ENCODE measurements around the gene TERT. TPM values are rescaled to one million over a fixed set of nuclear protein-coding genes. Genes with fewer than 3 reads are reported as not detected.
A peak's percentile ranks its signal among the peaks of the same experiment; 100 is the strongest.
"Not testable (repeated sequence)": the region's sequence is repeated elsewhere in the genome, so short reads cannot be mapped to it uniquely, and the experiment has no call there.

Gene TERT
- total RNA-seq, 1 donor from 2014 or later, result not detected

DNA sequence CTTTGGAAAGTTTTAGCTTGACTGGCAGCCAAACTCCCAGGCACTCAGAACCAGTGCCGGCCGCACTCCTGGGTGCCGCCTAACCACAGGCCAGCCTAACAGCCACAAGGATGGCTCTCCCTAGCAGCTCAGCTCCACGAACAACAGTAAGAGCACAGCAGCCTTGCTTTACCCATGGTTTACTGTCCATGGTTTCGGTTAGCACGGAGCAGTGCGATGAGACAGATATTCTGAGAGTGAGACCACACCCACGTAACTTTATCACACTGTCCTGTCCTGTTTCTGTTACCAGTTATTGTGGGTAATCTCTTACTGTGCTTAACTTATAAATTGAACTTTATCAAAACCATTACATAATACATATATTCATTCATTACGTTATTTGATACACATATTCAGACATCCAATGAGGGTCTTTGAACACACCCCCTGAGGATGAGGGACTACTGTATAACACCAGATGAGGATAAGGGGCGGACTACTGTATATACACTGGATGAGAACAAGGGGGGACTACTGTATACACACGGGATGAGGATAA lies 37.7 kb upstream of the TERT start:
- no peak overlapping the region for H3K27ac Mint-ChIP-seq (ENCODE audit: unreplicated experiment)
- H3K9me3 Mint-ChIP-seq (ENCODE audit: low read depth), result peaks cover 8% of the 10 kb centered on the region
- H3K4me3 Mint-ChIP-seq (ENCODE audit: unreplicated experiment), result no peak overlapping the region
- H3K36me3 Mint-ChIP-seq (ENCODE audit: low read depth), result peaks cover 34% of the 10 kb centered on the region
- no peaks in the 10 kb centered on the region for H3K27me3 Mint-ChIP-seq (ENCODE audit: low read depth)
- TF ChIP-seq, protein P1, sequence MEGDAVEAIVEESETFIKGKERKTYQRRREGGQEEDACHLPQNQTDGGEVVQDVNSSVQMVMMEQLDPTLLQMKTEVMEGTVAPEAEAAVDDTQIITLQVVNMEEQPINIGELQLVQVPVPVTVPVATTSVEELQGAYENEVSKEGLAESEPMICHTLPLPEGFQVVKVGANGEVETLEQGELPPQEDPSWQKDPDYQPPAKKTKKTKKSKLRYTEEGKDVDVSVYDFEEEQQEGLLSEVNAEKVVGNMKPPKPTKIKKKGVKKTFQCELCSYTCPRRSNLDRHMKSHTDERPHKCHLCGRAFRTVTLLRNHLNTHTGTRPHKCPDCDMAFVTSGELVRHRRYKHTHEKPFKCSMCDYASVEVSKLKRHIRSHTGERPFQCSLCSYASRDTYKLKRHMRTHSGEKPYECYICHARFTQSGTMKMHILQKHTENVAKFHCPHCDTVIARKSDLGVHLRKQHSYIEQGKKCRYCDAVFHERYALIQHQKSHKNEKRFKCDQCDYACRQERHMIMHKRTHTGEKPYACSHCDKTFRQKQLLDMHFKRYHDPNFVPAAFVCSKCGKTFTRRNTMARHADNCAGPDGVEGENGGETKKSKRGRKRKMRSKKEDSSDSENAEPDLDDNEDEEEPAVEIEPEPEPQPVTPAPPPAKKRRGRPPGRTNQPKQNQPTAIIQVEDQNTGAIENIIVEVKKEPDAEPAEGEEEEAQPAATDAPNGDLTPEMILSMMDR (IDR thresholded peaks at IDR 0.05), result no peak
- peaks cover 11% of the 10 kb centered on the region for H3K4me1 Mint-ChIP-seq (ENCODE audit: low read depth)
- DNase-seq (ENCODE audit: low spot score), result peak; percentile 30

DNA sequence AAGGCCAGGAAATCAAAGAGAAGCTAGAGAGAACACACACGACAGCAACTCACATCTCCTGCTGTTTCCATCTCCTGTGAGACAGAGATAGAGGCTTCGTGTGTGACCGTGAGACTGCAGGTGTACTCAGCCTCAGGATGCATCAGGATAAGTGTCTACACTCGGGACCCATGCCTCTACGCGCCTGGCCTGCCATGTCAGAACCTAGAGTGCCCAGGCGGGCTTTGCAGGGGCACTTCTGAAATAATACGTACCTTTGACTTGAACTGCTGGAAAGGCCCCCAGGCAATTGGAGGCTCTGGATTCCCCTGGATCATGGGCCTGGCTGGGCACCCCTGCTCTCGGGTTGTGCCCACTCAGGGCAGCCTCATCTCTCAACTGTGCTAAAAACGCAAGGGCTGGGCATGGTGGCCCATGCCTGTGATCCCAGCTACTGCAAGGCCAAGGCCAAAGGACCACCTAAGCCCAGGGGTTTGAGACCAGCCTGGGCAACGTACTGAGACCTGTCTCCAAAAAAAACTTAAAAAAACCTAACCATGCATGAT lies 37.1 kb upstream of the TERT start:
- no peaks in the 10 kb centered on the region for H3K27me3 Mint-ChIP-seq (ENCODE audit: low read depth)
- H3K36me3 Mint-ChIP-seq (ENCODE audit: low read depth), result peaks cover 39% of the 10 kb centered on the region
- peaks cover 14% of the 10 kb centered on the region for H3K9me3 Mint-ChIP-seq (ENCODE audit: low read depth)
- peaks cover 17% of the 10 kb centered on the region for H3K4me1 Mint-ChIP-seq (ENCODE audit: low read depth)
- peak; percentile 68 for DNase-seq (ENCODE audit: low spot score)
- no peak overlapping the region for H3K27ac Mint-ChIP-seq (ENCODE audit: unreplicated experiment)
- TF ChIP-seq, protein P1 (IDR thresholded peaks at IDR 0.05), result no peak
- H3K4me3 Mint-ChIP-seq (ENCODE audit: unreplicated experiment), result no peak overlapping the region

- Mint-ChIP-seq H3K4me3 (ENCODE audit: unreplicated experiment) (no peak overlapping the region), H3K27me3 (ENCODE audit: low read depth) (no peaks in the 10 kb centered on the region), H3K9me3 (ENCODE audit: low read depth) (peaks cover 22% of the 10 kb centered on the region), H3K27ac (ENCODE audit: unreplicated experiment) (no peak overlapping the region), H3K36me3 (ENCODE audit: low read depth) (peaks cover 44% of the 10 kb centered on the region), H3K4me1 (ENCODE audit: low read depth) (peaks cover 25% of the 10 kb centered on the region)
- TF ChIP-seq, protein P1 (IDR thresholded peaks at IDR 0.05), result no peak
- DNase-seq (ENCODE audit: low spot score), result peak; percentile 84
Measured at GRCh38 chr5:1330847-1331831, 36.3 kb upstream of the TERT start.

DNA sequence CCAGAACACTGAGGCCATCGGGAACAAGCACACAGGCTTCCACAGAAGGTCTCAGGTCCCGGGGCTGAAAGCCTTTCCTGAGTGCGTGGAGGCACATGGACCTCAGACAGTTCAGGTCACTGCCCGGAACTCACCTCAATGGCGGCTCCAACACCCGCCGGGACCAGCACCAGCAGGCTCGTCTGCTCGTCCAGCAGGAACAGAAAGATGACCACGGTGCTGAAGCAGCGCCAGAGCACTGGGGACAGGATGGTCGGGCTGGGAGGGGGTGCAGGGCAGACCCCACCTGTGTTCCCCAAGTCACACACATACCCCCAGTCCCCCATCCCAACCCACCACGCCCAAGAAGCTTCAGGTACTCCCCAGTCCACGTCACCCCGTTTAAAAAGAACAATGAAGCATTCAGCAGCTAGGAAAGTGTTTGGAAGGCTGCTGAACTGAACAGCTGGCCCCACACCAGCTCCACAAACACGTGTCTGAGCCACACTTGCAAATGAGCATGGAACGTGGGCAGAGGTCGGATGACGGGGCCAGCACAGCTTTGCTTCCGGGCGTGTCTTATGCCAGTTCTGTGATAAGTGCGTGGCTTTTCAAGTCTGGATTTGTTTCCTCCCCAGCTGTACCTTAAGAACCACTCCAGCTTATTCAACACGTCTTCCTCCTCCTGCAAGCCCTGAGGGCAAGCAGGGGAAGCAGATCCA lies 35.4 kb upstream of the TERT start:
- Mint-ChIP-seq H3K4me3 (ENCODE audit: unreplicated experiment) (no peak overlapping the region), H3K27ac (ENCODE audit: unreplicated experiment) (no peak overlapping the region), H3K4me1 (ENCODE audit: low read depth) (peaks cover 25% of the 10 kb centered on the region), H3K9me3 (ENCODE audit: low read depth) (peaks cover 22% of the 10 kb centered on the region), H3K36me3 (ENCODE audit: low read depth) (peaks cover 48% of the 10 kb centered on the region), H3K27me3 (ENCODE audit: low read depth) (no peaks in the 10 kb centered on the region)
- DNase-seq (ENCODE audit: low spot score), result peak; percentile 75
- TF ChIP-seq, protein P1 (IDR thresholded peaks at IDR 0.05), result no peak

GRCh38 chr5:1329111-1329579 lies 34.3 kb upstream of the TERT start:
- peak; percentile 75 for DNase-seq (ENCODE audit: low spot score)
- no peak overlapping the region for H3K4me3 Mint-ChIP-seq (ENCODE audit: unreplicated experiment)
- H3K4me1 Mint-ChIP-seq (ENCODE audit: low read depth), result peaks cover 25% of the 10 kb centered on the region
- H3K27ac Mint-ChIP-seq (ENCODE audit: unreplicated experiment), result no peak overlapping the region
- peaks cover 22% of the 10 kb centered on the region for H3K9me3 Mint-ChIP-seq (ENCODE audit: low read depth)
- H3K36me3 Mint-ChIP-seq (ENCODE audit: low read depth), result peaks cover 48% of the 10 kb centered on the region
- H3K27me3 Mint-ChIP-seq (ENCODE audit: low read depth), result no peaks in the 10 kb centered on the region
- TF ChIP-seq, protein P1 (IDR thresholded peaks at IDR 0.05), result no peak

- H3K4me3 Mint-ChIP-seq (ENCODE audit: unreplicated experiment); DNase-seq (ENCODE audit: low spot score); H3K27me3 Mint-ChIP-seq (ENCODE audit: low read depth): not testable (repeated sequence)
- Mint-ChIP-seq H3K27ac (ENCODE audit: unreplicated experiment) (peak overlapping the region; percentile 64), H3K36me3 (ENCODE audit: low read depth) (peaks cover 51% of the 10 kb centered on the region), H3K4me1 (ENCODE audit: low read depth) (peaks cover 25% of the 10 kb centered on the region), H3K9me3 (ENCODE audit: low read depth) (peaks cover 22% of the 10 kb centered on the region)
Measured at GRCh38 chr5:1328237-1329110, 33.6 kb upstream of the TERT start.
